Measurements from ENCODE around the gene MPEG1.

DNA sequence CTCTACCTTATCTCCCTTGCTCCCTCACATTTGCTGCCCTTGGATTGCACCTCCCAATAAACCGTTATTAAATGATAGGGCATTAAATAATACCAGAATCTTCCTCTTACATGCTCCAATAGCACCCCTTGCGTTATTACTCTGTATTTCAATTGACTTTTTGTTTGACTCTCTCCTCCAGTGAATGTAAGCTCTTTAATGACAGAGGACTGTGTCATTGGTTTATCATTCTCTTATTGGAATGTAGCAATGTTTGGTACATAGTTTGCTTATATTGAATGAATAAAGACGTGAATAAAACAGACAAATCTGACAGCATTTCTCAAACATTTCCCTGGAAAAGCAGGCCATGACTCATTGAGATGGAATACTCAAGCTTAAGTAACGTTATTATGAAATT lies 8.7 kb upstream of the MPEG1 start:
- TF ChIP-seq, protein P1, sequence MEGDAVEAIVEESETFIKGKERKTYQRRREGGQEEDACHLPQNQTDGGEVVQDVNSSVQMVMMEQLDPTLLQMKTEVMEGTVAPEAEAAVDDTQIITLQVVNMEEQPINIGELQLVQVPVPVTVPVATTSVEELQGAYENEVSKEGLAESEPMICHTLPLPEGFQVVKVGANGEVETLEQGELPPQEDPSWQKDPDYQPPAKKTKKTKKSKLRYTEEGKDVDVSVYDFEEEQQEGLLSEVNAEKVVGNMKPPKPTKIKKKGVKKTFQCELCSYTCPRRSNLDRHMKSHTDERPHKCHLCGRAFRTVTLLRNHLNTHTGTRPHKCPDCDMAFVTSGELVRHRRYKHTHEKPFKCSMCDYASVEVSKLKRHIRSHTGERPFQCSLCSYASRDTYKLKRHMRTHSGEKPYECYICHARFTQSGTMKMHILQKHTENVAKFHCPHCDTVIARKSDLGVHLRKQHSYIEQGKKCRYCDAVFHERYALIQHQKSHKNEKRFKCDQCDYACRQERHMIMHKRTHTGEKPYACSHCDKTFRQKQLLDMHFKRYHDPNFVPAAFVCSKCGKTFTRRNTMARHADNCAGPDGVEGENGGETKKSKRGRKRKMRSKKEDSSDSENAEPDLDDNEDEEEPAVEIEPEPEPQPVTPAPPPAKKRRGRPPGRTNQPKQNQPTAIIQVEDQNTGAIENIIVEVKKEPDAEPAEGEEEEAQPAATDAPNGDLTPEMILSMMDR (optimal IDR thresholded peaks at IDR 0.05 in 1 of 3, IDR thresholded peaks at IDR 0.05 in 1 of 3, conservative IDR thresholded peaks at IDR 0.05 in 1 of 3; ENCODE audit: extremely low read depth in 1 of 3, insufficient read depth in 2 of 3, low read length in 3 of 3) = no peak
- no peak for TF ChIP-seq EZH2 (IDR thresholded peaks at IDR 0.05; ENCODE audit: low read length)
